H1 (cell line): ENCODE data around the gene RXRA. TPM values are rescaled to one million over a fixed set of nuclear protein-coding genes. Genes with fewer than 3 reads are reported as not detected.

Source experiments
- EP300 ChIP-seq, 2 experiments: IDR thresholded peaks; 1 replicate in 1 of 2; 2 replicates in 1 of 2; pipeline ENCODE4 v1.6.1; 2011 to 2012; ENCODE audit warnings: low read depth in 2 of 2, low read length in 2 of 2, mild to moderate bottlenecking in 2 of 2, borderline replicate concordance in 1 of 2, inconsistent platforms in 1 of 2, moderate library complexity in 1 of 2
- GTF2F1 ChIP-seq: IDR thresholded peaks from 2 replicates; pipeline ENCODE4 v1.6.1; 2012; ENCODE audit warnings: low read depth, low read length, improper control_type of control experiment, borderline replicate concordance
- NRF1 ChIP-seq: IDR thresholded peaks from 2 replicates; pipeline ENCODE4 v1.6.1; 2011; ENCODE audit warnings: mild to moderate bottlenecking, low read depth, low read length, improper control_type of control experiment
- POLR2A ChIP-seq, 2 experiments: IDR thresholded peaks; 1 replicate in 1 of 2; 2 replicates in 1 of 2; pipeline ENCODE4 v1.6.1; 2011; ENCODE audit warnings: low read depth in 2 of 2, low read length in 2 of 2, mild to moderate bottlenecking in 2 of 2; ENCODE audit errors: control extremely low read depth in 1 of 2
- RFX5 ChIP-seq: IDR thresholded peaks from 2 replicates; pipeline ENCODE4 v1.6.1; 2011; ENCODE audit warnings: low read depth, low read length, improper control_type of control experiment, borderline replicate concordance
- SIN3A ChIP-seq, 2 experiments: IDR thresholded peaks in 1 of 2; conservative IDR thresholded peaks in 1 of 2; 2 replicates each; pipeline ENCODE4 v1.6.1; 2011 to 2012; ENCODE audit warnings: low read length in 2 of 2, improper control_type of control experiment in 1 of 2, low read depth in 1 of 2, mild to moderate bottlenecking in 1 of 2
- SP4 ChIP-seq: IDR thresholded peaks from 2 replicates; pipeline ENCODE4 v1.6.1; 2012; ENCODE audit warnings: low read length, inconsistent platforms
- polyA plus RNA-seq, 7 experiments: library from polyadenylated mRNA; depleted of rRNA in 3 of 7; stranded (reverse) in 5 of 7; unstranded in 2 of 7; fragments of >200 nt in 5 of 7; fragments of 200-250 nt in 2 of 7; gene quantifications; 1 replicate in 5 of 7; 2 replicates in 1 of 7; 4 replicates in 1 of 7; pipeline versions ENCODE4 v1.2.1 to v1.2.3, GENCODE V29; 2011 to 2013; ENCODE audit warnings: missing spikeins in 2 of 7, mixed read lengths in 2 of 7
- total RNA-seq: library from RNA; stranded (reverse); fragmentation: NEBNext Ultra II Directional; extraction: Animal tissue kit (Norgen Biotek cat#: 25700); gene quantifications from 2 replicates; pipeline ENCODE4 v1.2.1, GENCODE V29; 2021
- TF ChIP-seq, protein P1 (sequence below): fragments of 300-600 bp; sonication (generic); IDR thresholded peaks from 2 replicates; pipeline ENCODE4 v1.7.1; 2012; ENCODE audit warnings: low read length, moderate library complexity, mild to moderate bottlenecking, inconsistent platforms; ENCODE audit not compliant: insufficient replicate concordance

The RXRA gene
- total and polyA plus RNA-seq, 2 of the 8 experiments (the other 6 are each of a cell fraction or from before 2014, with no cell fraction given), result 9.8 to 29.4 TPM

DNA sequence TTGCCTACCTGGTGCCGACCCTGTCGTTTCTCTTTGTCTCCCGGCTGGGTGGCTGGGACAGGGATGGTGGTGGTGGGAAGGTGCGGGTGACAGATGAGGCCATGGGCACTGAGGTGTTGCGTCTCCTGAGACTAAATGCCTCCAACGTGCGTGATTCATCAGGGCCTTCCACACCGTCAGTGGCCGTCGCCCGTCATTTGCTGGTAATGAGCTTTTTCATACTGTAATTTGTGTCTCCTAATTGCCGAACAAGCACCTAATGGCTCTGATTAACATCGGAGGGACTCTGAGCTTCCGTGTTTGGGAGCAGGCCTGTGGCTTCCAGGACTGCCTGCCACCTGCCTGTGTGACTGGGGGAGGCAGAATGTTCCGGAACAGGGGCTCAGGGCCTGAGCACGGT, 35.2 kb downstream of the RXRA start (continued):
- TF ChIP-seq, protein P1, sequence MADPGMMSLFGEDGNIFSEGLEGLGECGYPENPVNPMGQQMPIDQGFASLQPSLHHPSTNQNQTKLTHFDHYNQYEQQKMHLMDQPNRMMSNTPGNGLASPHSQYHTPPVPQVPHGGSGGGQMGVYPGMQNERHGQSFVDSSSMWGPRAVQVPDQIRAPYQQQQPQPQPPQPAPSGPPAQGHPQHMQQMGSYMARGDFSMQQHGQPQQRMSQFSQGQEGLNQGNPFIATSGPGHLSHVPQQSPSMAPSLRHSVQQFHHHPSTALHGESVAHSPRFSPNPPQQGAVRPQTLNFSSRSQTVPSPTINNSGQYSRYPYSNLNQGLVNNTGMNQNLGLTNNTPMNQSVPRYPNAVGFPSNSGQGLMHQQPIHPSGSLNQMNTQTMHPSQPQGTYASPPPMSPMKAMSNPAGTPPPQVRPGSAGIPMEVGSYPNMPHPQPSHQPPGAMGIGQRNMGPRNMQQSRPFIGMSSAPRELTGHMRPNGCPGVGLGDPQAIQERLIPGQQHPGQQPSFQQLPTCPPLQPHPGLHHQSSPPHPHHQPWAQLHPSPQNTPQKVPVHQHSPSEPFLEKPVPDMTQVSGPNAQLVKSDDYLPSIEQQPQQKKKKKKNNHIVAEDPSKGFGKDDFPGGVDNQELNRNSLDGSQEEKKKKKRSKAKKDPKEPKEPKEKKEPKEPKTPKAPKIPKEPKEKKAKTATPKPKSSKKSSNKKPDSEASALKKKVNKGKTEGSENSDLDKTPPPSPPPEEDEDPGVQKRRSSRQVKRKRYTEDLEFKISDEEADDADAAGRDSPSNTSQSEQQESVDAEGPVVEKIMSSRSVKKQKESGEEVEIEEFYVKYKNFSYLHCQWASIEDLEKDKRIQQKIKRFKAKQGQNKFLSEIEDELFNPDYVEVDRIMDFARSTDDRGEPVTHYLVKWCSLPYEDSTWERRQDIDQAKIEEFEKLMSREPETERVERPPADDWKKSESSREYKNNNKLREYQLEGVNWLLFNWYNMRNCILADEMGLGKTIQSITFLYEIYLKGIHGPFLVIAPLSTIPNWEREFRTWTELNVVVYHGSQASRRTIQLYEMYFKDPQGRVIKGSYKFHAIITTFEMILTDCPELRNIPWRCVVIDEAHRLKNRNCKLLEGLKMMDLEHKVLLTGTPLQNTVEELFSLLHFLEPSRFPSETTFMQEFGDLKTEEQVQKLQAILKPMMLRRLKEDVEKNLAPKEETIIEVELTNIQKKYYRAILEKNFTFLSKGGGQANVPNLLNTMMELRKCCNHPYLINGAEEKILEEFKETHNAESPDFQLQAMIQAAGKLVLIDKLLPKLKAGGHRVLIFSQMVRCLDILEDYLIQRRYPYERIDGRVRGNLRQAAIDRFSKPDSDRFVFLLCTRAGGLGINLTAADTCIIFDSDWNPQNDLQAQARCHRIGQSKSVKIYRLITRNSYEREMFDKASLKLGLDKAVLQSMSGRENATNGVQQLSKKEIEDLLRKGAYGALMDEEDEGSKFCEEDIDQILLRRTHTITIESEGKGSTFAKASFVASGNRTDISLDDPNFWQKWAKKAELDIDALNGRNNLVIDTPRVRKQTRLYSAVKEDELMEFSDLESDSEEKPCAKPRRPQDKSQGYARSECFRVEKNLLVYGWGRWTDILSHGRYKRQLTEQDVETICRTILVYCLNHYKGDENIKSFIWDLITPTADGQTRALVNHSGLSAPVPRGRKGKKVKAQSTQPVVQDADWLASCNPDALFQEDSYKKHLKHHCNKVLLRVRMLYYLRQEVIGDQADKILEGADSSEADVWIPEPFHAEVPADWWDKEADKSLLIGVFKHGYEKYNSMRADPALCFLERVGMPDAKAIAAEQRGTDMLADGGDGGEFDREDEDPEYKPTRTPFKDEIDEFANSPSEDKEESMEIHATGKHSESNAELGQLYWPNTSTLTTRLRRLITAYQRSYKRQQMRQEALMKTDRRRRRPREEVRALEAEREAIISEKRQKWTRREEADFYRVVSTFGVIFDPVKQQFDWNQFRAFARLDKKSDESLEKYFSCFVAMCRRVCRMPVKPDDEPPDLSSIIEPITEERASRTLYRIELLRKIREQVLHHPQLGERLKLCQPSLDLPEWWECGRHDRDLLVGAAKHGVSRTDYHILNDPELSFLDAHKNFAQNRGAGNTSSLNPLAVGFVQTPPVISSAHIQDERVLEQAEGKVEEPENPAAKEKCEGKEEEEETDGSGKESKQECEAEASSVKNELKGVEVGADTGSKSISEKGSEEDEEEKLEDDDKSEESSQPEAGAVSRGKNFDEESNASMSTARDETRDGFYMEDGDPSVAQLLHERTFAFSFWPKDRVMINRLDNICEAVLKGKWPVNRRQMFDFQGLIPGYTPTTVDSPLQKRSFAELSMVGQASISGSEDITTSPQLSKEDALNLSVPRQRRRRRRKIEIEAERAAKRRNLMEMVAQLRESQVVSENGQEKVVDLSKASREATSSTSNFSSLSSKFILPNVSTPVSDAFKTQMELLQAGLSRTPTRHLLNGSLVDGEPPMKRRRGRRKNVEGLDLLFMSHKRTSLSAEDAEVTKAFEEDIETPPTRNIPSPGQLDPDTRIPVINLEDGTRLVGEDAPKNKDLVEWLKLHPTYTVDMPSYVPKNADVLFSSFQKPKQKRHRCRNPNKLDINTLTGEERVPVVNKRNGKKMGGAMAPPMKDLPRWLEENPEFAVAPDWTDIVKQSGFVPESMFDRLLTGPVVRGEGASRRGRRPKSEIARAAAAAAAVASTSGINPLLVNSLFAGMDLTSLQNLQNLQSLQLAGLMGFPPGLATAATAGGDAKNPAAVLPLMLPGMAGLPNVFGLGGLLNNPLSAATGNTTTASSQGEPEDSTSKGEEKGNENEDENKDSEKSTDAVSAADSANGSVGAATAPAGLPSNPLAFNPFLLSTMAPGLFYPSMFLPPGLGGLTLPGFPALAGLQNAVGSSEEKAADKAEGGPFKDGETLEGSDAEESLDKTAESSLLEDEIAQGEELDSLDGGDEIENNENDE, result no peak
- TF ChIP-seq NRF1 (no peak), RFX5 (no peak), SIN3A (conservative IDR thresholded peaks at IDR 0.05 in 1 of 2, IDR thresholded peaks at IDR 0.05 in 1 of 2; ENCODE audit: low read depth in 1 of 2, low read length in 2 of 2) (no peak), SP4 (no peak), EP300 (IDR thresholded peaks at IDR 0.05; ENCODE audit: borderline replicate concordance in 1 of 2, low read depth in 2 of 2, low read length in 2 of 2) (no peak), GTF2F1 (no peak), POLR2A (IDR thresholded peaks at IDR 0.05; ENCODE audit: control extremely low read depth in 1 of 2, low read depth in 2 of 2, low read length in 2 of 2) (no peak)
